Urinary bladder (tissue), 4 donors: ENCODE measurements around the gene ZFP36L2. TPM values are rescaled to one million over a fixed set of nuclear protein-coding genes. Genes with fewer than 3 reads are reported as not detected.

Experiments
- DNase-seq: peaks from one replicate; pipeline ENCODE4 v3.0.0-alpha.2; 2015; ENCODE audit errors: extremely low spot score
- H3K27ac ChIP-seq: one replicate; pipeline ENCODE4 v1.5.1; 2013; ENCODE audit warnings: low read depth, mild to moderate bottlenecking, moderate library complexity
- H3K36me3 ChIP-seq: one replicate; pipeline ENCODE4 v1.6.1; 2013; ENCODE audit warnings: mild to moderate bottlenecking, moderate library complexity; ENCODE audit not compliant: insufficient read depth
- H3K4me1 ChIP-seq: one replicate; pipeline ENCODE4 v1.6.1; 2013; ENCODE audit warnings: mild to moderate bottlenecking, moderate library complexity; ENCODE audit not compliant: insufficient read depth
- H3K4me3 ChIP-seq: one replicate; pipeline ENCODE4 v1.5.1; 2013; ENCODE audit warnings: low read depth, low read length
- WGBS: extraction: QIAGEN DNeasy Blood & Tissue Kit; methylation state at CpG from one replicate; pipeline ENCODE4 v1.1.7; 2013; 5-methylcytosine and 5-hydroxymethylcytosine counted together
- polyA plus RNA-seq: library from polyadenylated mRNA; stranded (reverse); fragments of 200-250 nt; gene quantifications from one replicate; pipeline ENCODE4 v1.2.3, GENCODE V29; 2013
- total RNA-seq: library from RNA; depleted of rRNA; stranded (reverse); fragments of >200 nt; gene quantifications from one replicate; pipeline ENCODE4 v1.2.3, GENCODE V29; 2014
- donor health status: healthy with polysubstance abuse.
- donor health status: healthy.

ZFP36L2 gene
- total and polyA plus RNA-seq, 2 donors, result 54.8 to 145 TPM

DNA sequence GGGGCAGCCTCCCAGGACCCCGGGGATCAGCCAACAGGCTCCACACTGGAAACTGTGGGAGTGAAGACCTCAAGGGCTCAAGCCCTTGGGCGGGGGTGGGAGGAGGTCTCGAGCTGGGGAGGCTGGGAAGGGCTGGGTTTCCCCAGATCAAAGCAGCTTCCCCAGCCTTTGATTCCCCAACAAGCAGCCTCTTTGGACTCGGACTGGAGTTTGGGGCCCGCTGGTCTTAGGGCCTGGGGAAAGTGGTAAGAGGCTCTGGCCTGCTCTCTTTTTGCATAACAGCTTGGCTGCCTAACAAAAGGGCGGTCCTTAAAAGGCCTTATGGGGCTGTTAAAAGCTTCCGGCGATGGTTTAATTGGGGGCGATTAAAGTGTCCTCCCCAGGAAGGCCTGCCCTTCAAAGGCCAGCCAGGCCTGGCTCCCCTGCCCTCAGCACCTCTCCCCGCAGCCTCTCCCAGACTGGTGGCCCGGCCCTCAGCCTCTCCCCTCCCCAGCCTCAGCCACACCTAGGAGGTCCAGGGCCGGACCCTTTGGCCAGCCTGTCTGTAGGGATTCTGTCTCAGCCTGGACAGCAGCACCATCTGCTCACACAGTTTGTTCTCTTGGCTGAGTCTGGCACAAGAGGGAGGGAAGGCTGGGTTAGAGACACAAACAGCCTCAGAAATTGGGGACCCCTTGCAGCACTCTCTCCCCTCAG lies 39.6 kb downstream of the ZFP36L2 start:
- no peak for DNase-seq
- peak overlapping the region; percentile 53 for H3K27ac ChIP-seq
- H3K4me3 ChIP-seq, result no peak overlapping the region
- no peaks in the 10 kb centered on the region for H3K36me3 ChIP-seq
- no peaks in the 10 kb centered on the region for H3K4me1 ChIP-seq
- WGBS, result 42% methylated on average over 12 of the region's 12 CpGs

DNA sequence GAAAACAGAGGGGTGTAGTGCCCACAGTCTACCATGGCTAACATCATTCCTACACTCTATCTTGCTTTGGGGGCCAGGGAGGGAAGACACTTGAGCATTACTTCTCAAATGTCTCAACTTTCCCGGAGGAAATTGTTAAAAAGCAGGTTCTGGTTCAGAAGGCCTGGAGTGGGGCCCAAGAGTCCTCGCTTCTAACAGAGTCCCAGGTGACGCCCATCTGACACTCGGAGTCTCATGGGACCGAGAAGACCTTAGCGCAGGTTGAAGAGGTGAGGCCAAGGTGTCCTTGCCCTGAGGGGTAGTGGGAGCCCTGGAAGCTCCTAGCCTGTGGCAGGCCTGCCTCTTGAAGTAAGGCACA lies 40.1 kb downstream of the ZFP36L2 start:
- no peak for DNase-seq
- H3K4me1 ChIP-seq, result no peaks in the 10 kb centered on the region
- no peak overlapping the region for H3K4me3 ChIP-seq
- 96% methylated on average over 6 of the region's 6 CpGs for WGBS
- H3K36me3 ChIP-seq, result no peaks in the 10 kb centered on the region
- no peak overlapping the region for H3K27ac ChIP-seq

DNA sequence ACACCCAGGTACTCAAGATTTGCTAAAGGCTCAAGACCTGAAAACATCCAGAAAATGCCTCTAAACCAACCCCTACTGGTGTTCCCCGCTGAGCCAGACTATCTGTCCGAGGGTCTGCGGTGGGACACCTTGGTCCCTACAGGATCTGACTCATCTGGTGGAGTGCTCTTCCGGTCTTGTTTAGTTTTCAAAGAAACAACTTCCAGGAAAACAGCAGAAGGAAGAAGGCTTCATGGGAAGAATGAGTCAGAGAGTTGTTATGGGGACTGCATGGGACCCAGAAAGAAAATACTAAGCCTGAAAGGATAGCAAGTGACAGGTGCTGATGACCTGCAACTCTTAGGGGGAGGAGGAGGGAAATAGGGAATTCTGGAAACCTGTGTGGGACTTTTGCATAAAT lies 41.3 kb downstream of the ZFP36L2 start:
- no peaks in the 10 kb centered on the region for H3K4me1 ChIP-seq
- no peak overlapping the region for H3K27ac ChIP-seq
- H3K4me3 ChIP-seq, result no peak overlapping the region
- WGBS, result 82% methylated on average over 4 of the region's 4 CpGs
- DNase-seq, result no peak
- no peaks in the 10 kb centered on the region for H3K36me3 ChIP-seq

DNA sequence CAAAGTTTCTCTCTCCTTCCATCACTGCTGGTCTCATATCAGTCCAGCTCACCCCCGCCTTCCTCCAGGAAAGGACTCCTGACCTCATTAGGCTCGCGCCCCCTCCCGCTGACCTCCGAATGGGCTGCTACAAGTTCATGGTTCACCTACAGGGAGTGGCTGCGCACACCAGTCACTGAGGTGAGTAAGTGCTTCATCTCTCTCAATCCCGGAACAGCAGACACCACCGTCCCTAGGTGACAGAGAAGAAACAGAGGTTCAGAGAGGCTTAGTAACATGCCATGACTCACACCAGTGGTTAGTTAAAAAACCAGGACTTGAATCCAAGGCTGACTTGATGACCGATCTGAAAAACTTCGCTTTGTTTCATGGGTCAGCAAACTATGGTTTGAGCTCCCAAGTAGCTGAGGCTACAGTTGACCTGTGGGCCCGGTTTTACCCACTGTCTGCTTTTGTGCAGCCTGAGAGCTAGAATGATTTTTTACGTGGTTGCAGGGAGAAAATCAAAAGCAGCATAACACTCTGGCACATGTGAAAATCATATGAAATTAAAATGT lies 42.0 kb downstream of the ZFP36L2 start:
- WGBS, result 90% methylated on average over 12 of the region's 12 CpGs
- Histone ChIP-seq H3K27ac (no peak overlapping the region), H3K36me3 (no peaks in the 10 kb centered on the region), H3K4me1 (no peaks in the 10 kb centered on the region), H3K4me3 (no peak overlapping the region)
- DNase-seq, result no peak

DNA sequence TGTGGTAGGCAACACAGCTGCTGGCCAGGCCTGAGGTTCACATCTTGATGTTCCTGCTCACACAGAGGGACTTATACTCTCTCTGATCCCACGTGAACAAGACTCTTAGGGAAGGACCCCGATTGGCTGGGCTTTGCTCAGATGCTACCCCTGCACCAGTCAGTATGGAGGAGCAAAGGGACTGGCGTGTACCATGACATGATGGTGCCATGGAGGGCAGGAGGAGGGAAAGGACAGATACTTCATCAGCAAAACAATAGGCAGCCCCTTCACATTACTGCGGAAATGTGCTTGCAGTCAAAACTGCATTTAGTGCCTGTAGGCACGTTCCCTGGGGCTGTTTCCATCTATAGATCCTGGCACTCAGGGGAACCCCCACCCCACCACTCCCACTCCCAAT lies 42.7 kb downstream of the ZFP36L2 start:
- Histone ChIP-seq H3K36me3 (no peaks in the 10 kb centered on the region), H3K4me3 (no peak overlapping the region), H3K4me1 (peaks cover 3% of the 10 kb centered on the region), H3K27ac (no peak overlapping the region)
- no peak for DNase-seq
- WGBS, result 82% methylated on average over 5 of the region's 5 CpGs

DNA sequence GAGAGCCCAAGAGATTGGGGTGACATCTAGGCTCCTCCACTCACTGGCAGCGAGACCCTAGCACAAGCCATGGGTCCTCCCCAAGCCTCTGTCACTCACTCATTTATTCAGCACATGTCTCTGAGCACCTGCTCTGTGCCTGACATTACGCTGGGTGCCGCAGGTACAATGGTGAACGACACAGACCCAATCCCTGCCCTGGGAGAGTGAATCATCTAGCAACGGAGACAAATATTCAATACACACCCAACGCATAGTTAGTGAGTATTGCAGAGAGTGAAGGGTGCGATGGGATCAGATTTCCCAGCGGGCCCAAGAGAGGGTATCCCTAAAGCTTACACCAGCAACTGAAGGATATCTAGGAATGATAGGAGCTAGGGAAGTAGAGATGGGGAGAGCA lies 45.5 kb downstream of the ZFP36L2 start:
- H3K4me3 ChIP-seq, result no peak overlapping the region
- DNase-seq, result no peak
- WGBS, result 92% methylated on average over 8 of the region's 8 CpGs
- no peaks in the 10 kb centered on the region for H3K36me3 ChIP-seq
- no peak overlapping the region for H3K27ac ChIP-seq
- H3K4me1 ChIP-seq, result peaks cover 4% of the 10 kb centered on the region

DNA sequence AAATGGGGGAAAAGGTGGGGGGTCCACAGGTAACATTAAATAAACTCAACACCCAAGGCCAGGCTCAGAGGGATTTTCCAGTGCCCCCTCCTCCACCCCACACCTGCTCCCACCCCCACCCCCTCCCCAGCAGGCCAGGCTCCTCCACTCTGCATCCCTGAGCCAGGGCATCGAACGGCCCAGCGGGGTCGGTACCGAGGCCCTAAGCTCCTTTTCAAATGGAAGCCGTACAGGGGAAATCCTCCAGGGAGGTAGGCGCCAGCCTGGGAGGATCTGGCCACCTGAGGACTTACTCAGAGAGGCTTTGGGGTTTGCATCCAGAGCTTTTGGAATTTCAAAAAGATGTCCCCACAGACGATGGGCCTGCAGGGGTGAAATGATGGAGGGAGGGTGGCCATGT lies 46.5 kb downstream of the ZFP36L2 start:
- H3K27ac ChIP-seq, result peak overlapping the region; percentile 91
- H3K36me3 ChIP-seq, result no peaks in the 10 kb centered on the region
- no peak overlapping the region for H3K4me3 ChIP-seq
- no peak for DNase-seq
- H3K4me1 ChIP-seq, result peaks cover 4% of the 10 kb centered on the region
- WGBS, result 89% methylated on average over 8 of the region's 8 CpGs

DNA sequence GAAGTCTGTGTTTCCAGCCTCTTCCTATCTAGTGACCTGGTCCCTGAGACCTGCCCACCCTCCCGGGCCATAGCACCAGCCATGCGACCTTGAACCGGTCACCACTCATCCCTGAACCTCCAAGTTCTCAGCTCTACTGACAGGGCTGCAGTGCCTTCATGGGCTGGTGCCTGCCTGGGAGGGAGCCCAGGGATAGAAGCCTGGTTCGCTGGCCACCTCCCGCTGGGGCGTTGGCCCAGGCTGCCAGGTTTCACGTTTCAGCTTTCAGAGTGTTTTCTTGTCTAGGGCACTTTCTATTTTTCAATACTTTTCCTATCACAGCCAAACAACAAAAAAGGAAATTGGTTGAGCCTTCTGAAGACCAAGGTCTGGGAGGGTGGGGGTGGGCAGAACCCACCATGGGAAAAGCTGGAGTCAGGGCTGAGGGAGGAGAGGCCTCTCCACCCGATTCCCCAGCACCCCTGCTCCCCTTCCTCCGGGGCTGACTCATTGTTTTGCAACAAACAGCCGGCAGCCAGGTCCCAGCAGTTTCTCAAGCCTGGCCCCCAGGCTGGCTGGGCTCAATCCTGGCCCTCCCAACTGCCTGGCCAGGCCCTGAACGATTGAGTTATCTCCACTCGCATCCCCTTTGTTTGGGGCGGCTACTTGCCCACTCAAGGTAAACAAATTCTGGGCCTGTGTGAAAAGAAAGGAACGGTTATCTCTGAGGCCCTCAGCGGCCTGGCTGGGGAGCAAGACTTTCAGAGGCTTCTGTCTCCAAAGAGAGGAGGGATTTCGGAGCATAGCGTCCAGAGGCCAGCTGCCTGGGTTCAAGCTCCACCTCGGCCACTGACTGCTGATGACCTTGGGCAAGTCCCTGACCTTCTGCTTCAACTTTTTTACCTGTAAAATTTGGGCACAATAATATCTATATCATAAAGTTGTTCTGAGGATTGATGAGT lies 47.5 kb downstream of the ZFP36L2 start:
- no peaks in the 10 kb centered on the region for H3K36me3 ChIP-seq
- 23% methylated on average over 18 of the region's 18 CpGs for WGBS

DNA sequence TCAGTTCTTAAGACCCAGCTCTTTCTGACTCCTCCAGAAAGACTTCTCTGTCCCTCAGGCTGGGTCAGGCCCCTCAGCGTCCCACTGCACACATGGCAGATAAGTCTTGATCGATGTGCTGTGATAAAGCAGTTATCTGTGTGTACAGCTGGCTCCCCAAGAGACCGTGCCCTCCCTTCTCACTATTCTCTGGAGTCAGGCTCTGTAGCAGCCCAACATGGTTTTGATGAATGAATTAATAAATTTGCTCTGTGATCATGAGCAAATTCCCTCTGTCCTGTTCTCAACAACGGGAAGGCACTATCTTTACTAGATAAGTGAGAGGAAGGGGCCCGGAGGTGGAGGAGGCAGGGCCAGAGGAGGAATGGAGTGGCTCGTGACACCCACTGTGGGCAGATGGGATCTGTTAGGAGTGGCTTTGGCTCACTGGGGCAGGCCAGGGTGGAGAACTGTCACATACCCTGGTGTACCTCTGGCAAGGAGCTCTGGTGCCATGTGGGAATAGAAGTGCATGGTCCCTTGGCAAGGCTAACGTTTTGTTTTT lies 48.3 kb downstream of the ZFP36L2 start:
- DNase-seq, result no peak
- H3K4me1 ChIP-seq, result peaks cover 4% of the 10 kb centered on the region
- H3K4me3 ChIP-seq, result no peak overlapping the region
- peak overlapping the region; percentile 91 for H3K27ac ChIP-seq
- no peaks in the 10 kb centered on the region for H3K36me3 ChIP-seq
- WGBS, result 51% methylated on average over 7 of the region's 7 CpGs

More for the DNA sequence above, 47.5 kb downstream of the ZFP36L2 start:
- H3K27ac ChIP-seq, result peak overlapping the region; percentile 91
- peaks cover 4% of the 10 kb centered on the region for H3K4me1 ChIP-seq
- H3K4me3 ChIP-seq, result no peak overlapping the region
- no peak for DNase-seq

DNA sequence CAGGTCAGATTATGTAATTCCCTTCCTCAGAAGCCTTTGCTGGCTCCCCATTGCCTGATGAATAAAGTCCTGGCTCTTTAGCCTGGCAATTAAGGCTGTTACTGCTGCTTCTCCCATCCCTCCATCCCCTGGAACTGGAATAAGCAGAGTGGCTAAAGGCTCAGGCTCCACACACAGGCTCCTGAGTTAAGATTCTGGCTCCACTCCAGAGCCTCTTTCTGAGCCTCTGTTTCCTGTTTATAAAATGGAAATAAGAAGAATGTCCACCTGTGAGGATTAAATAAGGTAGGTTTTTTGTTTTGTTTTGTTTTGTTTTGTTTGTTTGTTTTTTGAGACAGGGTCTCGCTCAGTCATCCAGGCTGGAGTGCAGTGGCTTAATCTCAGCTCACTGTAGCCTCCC lies 50.0 kb downstream of the ZFP36L2 start:
- Histone ChIP-seq H3K27ac (no peak overlapping the region), H3K36me3 (no peaks in the 10 kb centered on the region), H3K4me3 (no peak overlapping the region), H3K4me1 (peaks cover 4% of the 10 kb centered on the region)
- DNase-seq, result no peak
- 88% methylated on average over 1 of the region's 1 CpG for WGBS

DNA sequence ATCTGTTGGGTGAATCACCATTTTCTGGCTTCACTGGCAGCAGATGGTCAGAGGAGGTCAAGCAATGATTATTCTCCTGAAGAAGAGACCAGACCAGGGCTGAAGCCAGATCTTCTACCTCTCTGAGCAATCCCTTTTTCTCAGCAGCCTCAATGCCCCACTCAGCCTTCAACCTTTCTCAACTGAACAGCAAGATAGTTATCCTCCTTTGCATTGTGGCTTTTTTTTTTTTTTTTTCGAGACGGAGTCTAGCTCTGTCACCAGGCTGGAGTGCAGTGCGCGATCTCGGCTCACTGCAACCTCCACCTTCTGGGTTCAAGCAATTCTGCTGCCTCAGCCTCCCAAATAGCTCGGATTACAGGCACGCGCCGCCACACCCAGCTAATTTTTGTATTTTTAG lies 50.5 kb downstream of the ZFP36L2 start:
- Histone ChIP-seq H3K27ac (no peak overlapping the region), H3K4me3 (no peak overlapping the region), H3K36me3 (no peaks in the 10 kb centered on the region), H3K4me1 (peaks cover 4% of the 10 kb centered on the region)
- DNase-seq, result no peak
- 98% methylated on average over 9 of the region's 9 CpGs for WGBS

DNA sequence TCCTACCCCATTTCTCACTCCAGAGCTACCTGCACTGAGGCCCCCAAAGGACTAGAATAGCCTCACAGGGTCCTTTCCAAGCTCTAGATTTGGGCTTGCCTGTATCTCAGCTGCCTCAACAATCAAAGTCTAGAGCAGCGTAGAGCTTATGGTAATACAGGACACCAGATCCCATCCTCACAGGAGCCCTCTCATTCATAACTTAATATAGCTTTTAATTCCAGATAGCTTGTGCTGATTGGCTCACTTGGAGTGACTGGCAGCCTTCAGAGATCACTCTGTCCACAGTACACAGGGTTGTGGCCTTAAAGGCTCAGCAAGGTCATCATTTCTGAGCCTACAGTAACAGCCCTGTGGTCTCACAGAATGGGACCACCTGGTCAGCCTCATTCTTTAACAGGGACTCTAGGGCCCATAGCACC lies 51.4 kb downstream of the ZFP36L2 start:
- peak overlapping the region; percentile 58 for H3K27ac ChIP-seq
- H3K4me3 ChIP-seq, result no peak overlapping the region
- H3K36me3 ChIP-seq, result no peaks in the 10 kb centered on the region
- peaks cover 4% of the 10 kb centered on the region for H3K4me1 ChIP-seq
- WGBS, result 54% methylated on average over 1 of the region's 1 CpG
- DNase-seq, result no peak

DNA sequence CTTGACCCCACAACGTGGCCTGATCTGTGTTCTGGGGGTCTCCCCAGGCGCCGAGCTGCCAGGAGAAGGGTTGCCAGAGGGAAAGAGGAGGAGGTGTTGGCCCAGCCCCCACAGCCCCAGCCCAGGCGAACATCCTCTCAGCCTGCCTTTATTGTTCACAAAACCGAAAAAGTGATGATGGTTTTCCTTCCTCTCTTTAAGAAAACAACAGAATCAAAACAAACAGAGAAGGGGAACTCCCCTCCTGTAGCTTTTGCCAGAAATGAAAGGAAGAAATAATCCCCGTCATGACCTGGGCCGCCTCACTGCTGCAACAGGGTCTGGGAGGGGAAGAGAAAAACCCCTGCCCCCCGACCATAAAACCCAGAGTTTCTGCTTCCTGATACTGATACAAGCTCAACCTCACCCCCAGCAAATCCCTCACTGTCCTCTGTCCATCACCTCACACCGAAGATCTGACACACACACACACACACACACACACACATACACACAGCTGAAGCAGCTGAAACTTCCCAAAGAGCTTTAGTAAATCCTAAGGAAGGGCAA lies 52.0 kb downstream of the ZFP36L2 start:
- Histone ChIP-seq H3K4me3 (no peak overlapping the region), H3K4me1 (peaks cover 4% of the 10 kb centered on the region), H3K36me3 (no peaks in the 10 kb centered on the region), H3K27ac (peak overlapping the region; percentile 58)
- 74% methylated on average over 9 of the region's 9 CpGs for WGBS
- DNase-seq, result no peak
